Measurements from ENCODE around the gene PBX1. TPM values are rescaled to one million over a fixed set of nuclear protein-coding genes. Genes with fewer than 3 reads are reported as not detected.

PBX1 gene
- polyA plus RNA-seq, 1 donor (not counting 4 experiments of a cell fraction or from before 2014, with no cell fraction given), result 2.2 TPM

- FAIRE-seq (peak; percentile 96), DNase-seq (ENCODE audit: low read depth, low spot score) (peak; percentile 28)
- H3K79me2 ChIP-seq (ENCODE audit: control insufficient read depth, insufficient read depth, low read length), result no peaks in the 10 kb centered on the region
- no peaks in the 10 kb centered on the region for H3K9me3 ChIP-seq (ENCODE audit: control insufficient read depth, low read depth, low read length)
- H3K27me3 ChIP-seq (ENCODE audit: control insufficient read depth, extremely low read depth, insufficient read depth, low read length), result no peaks in the 10 kb centered on the region
- dilution Hi-C loops (cut with MboI; ENCODE audit: extremely low pct_ligation_motif_present, low sequenced_read_pairs), result no loop called here
- H4K20me1 ChIP-seq (ENCODE audit: control insufficient read depth, extremely low read depth, insufficient read depth, low read length), result no peaks in the 10 kb centered on the region
- H2AFZ ChIP-seq (ENCODE audit: control insufficient read depth, low read length), result no peak overlapping the region
- H3K4me1 ChIP-seq (ENCODE audit: control insufficient read depth, extremely low read depth, insufficient read depth, low read length), result peaks cover 19% of the 10 kb centered on the region
- peak overlapping the region; percentile 60 for H3K27ac ChIP-seq (ENCODE audit: control insufficient read depth, insufficient read depth, low read length)
- TF ChIP-seq EZH2 (IDR thresholded peaks at IDR 0.05; ENCODE audit: low read length), result no peak
- no peak for TF ChIP-seq CTCF (optimal IDR thresholded peaks at IDR 0.05 in 1 of 3, IDR thresholded peaks at IDR 0.05 in 1 of 3, conservative IDR thresholded peaks at IDR 0.05 in 1 of 3; ENCODE audit: extremely low read depth in 1 of 3, insufficient read depth in 2 of 3, low read length in 3 of 3)
- H3K4me2 ChIP-seq (ENCODE audit: control insufficient read depth, extremely low read depth, insufficient read depth, low read depth, low read length), result peak overlapping the region; percentile 84
- no peaks in the 10 kb centered on the region for H3K36me3 ChIP-seq (ENCODE audit: control insufficient read depth in 2 of 2, extremely low read depth in 1 of 2, insufficient read depth in 2 of 2, low read length in 2 of 2)
- peak overlapping the region in 2 of 3 experiments; percentile 37 to 40 for H3K4me3 ChIP-seq (ENCODE audit: control insufficient read depth in 2 of 3, extremely low read depth in 1 of 3, insufficient read depth in 2 of 3, low read depth in 1 of 3, low read length in 3 of 3)
- no peak overlapping the region for H3K9ac ChIP-seq (ENCODE audit: control insufficient read depth, extremely low read depth, insufficient read depth, low read length)
- no peaks in the 10 kb centered on the region for H3K9me1 ChIP-seq (ENCODE audit: control insufficient read depth, extremely low read depth, insufficient read depth, low read length)
Measured at GRCh38 chr1:164683235-164683634, 124.3 kb downstream of the PBX1 start.

GRCh38 chr1:164685266-164686035, 126.5 kb downstream of the PBX1 start:
- Histone ChIP-seq H3K27ac (ENCODE audit: control insufficient read depth, insufficient read depth, low read length) (no peak overlapping the region), H3K27me3 (ENCODE audit: control insufficient read depth, extremely low read depth, insufficient read depth, low read length) (no peaks in the 10 kb centered on the region), H3K4me3 (ENCODE audit: control insufficient read depth in 2 of 3, extremely low read depth in 1 of 3, insufficient read depth in 2 of 3, low read depth in 1 of 3, low read length in 3 of 3) (no peak overlapping the region), H3K9ac (ENCODE audit: control insufficient read depth, extremely low read depth, insufficient read depth, low read length) (no peak overlapping the region), H2AFZ (ENCODE audit: control insufficient read depth, low read length) (no peak overlapping the region), H3K4me2 (ENCODE audit: control insufficient read depth, extremely low read depth, insufficient read depth, low read depth, low read length) (no peak overlapping the region), H3K9me3 (ENCODE audit: control insufficient read depth, low read depth, low read length) (no peaks in the 10 kb centered on the region), H3K36me3 (ENCODE audit: control insufficient read depth in 2 of 2, extremely low read depth in 1 of 2, insufficient read depth in 2 of 2, low read length in 2 of 2) (no peaks in the 10 kb centered on the region), H3K79me2 (ENCODE audit: control insufficient read depth, insufficient read depth, low read length) (no peaks in the 10 kb centered on the region), H3K4me1 (ENCODE audit: control insufficient read depth, extremely low read depth, insufficient read depth, low read length) (peaks cover 19% of the 10 kb centered on the region), H3K9me1 (ENCODE audit: control insufficient read depth, extremely low read depth, insufficient read depth, low read length) (no peaks in the 10 kb centered on the region), H4K20me1 (ENCODE audit: control insufficient read depth, extremely low read depth, insufficient read depth, low read length) (no peaks in the 10 kb centered on the region)
- FAIRE-seq, result no peak
- TF ChIP-seq EZH2 (IDR thresholded peaks at IDR 0.05; ENCODE audit: low read length), result no peak
- no peak for TF ChIP-seq CTCF (optimal IDR thresholded peaks at IDR 0.05 in 1 of 3, IDR thresholded peaks at IDR 0.05 in 1 of 3, conservative IDR thresholded peaks at IDR 0.05 in 1 of 3; ENCODE audit: extremely low read depth in 1 of 3, insufficient read depth in 2 of 3, low read length in 3 of 3)
- dilution Hi-C loops (cut with MboI; ENCODE audit: extremely low pct_ligation_motif_present, low sequenced_read_pairs), result no loop called here
- DNase-seq (ENCODE audit: low read depth, low spot score), result no peak
